Measurements from ENCODE around the gene TMEM258. TPM values are rescaled to one million over a fixed set of nuclear protein-coding genes. Genes with fewer than 3 reads are reported as not detected.

TMEM258 gene
- total and polyA plus RNA-seq, 10 of the 15 experiments (the other 5 are each of a cell fraction or from before 2014, with no cell fraction given) = 160 to 840 (median 326) TPM

DNA sequence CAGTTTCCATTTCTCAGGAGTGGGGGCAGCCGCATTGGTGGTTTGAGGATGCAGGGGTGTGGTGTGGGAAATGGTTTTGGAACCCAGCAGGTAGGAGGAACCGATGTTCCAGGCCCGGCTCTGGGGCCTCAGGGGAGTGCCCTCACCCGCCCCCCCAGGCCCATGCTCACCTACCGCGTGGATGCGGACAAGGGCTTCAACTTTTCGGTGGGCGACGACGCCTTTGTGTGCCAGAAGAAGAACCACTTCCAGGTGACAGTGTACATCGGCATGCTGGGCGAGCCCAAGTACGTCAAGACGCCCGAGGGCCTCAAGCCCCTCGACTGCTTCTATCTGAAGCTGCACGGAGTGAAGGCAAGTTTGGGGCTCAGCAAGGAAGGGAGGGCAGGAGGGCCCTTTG lies 18.6 kb downstream of the TMEM258 start (continued):
- TF ChIP-seq JUND (IDR thresholded peaks at IDR 0.05; ENCODE audit: low read depth, low read length) = no peak
- no peak for TF ChIP-seq IRF4 (IDR thresholded peaks at IDR 0.05; ENCODE audit: low read depth, low read length)
- no peak for TF ChIP-seq SMAD5 (IDR thresholded peaks at IDR 0.05; ENCODE audit: low read depth)
- no peak for TF ChIP-seq SREBF1 (IDR thresholded peaks at IDR 0.05; ENCODE audit: low read length)
- no peak for TF ChIP-seq CBX5 (IDR thresholded peaks at IDR 0.05; ENCODE audit: low read depth)
- TF ChIP-seq HDAC2 (IDR thresholded peaks at IDR 0.05) = no peak
- TF ChIP-seq, protein P1, sequence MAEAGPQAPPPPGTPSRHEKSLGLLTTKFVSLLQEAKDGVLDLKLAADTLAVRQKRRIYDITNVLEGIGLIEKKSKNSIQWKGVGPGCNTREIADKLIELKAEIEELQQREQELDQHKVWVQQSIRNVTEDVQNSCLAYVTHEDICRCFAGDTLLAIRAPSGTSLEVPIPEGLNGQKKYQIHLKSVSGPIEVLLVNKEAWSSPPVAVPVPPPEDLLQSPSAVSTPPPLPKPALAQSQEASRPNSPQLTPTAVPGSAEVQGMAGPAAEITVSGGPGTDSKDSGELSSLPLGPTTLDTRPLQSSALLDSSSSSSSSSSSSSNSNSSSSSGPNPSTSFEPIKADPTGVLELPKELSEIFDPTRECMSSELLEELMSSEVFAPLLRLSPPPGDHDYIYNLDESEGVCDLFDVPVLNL (IDR thresholded peaks at IDR 0.05; ENCODE audit: low read depth, low read length) = no peak

DNA sequence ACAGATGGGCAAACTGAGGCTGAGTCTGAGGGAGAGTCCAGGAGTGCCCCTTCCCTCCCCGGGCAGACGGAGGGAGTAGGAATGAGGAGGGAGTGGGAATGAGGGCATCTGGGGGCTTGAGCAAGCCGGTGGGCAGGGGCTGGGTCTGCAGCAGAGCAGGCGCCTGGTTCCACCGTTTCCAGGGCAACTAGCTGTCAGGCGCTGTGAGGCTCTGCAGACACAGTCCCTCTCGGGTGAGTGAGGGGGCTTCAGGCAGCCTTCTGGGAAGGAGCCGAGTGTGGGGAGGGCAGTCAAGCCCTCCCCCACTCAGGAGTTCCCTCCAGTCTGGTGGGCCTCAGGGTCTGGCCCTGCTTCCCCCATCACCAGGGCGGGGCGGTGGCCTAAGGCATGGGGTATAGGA lies 19.0 kb downstream of the TMEM258 start:
- Histone ChIP-seq H3K36me3 (ENCODE audit: control insufficient read depth in 2 of 2, insufficient read depth in 2 of 2, low read length in 1 of 2) (no peaks in the 10 kb centered on the region), H3K4me3 (no peak overlapping the region), H3K4me1 (ENCODE audit: control insufficient read depth, insufficient read depth, low read length) (no peaks in the 10 kb centered on the region; the same call in 1 of the 2 replicates), H3K9me3 (replicated peaks; ENCODE audit: control insufficient read depth, insufficient read depth, low read length) (no peaks in the 10 kb centered on the region), H4K20me1 (ENCODE audit: control insufficient read depth, insufficient read depth) (no peaks in the 10 kb centered on the region), H3K4me2 (ENCODE audit: control insufficient read depth, insufficient read depth) (no peak overlapping the region), H2AFZ (ENCODE audit: control insufficient read depth, low read depth, low read length) (no peak overlapping the region), H3K9ac (ENCODE audit: control insufficient read depth, insufficient read depth, low read length) (no peak overlapping the region), H3K27ac (ENCODE audit: control insufficient read depth, insufficient read depth) (no peak overlapping the region), H3K27me3 (replicated peaks in 1 of 2; ENCODE audit: control insufficient read depth in 2 of 2, insufficient read depth in 2 of 2, low read length in 1 of 2) (no peaks in the 10 kb centered on the region), H3K79me2 (ENCODE audit: control insufficient read depth, insufficient read depth, low read length) (no peaks in the 10 kb centered on the region)
- no peak for ATAC-seq
- POLR2A ChIA-PET = no interaction called here
- intact Hi-C loops (cut with micrococcal nuclease; ENCODE audit: unreplicated experiment) = no loop called here
- DNase-seq (ENCODE audit: low read depth, low spot score) = no peak
- CTCF ChIA-PET = no interaction called here
- 61% methylated on average over 9 of the region's 10 CpGs for WGBS (ENCODE audit: insufficient coverage, insufficient replicate concordance, low lambda C conversion rate, missing lambda C conversion rate)
- FAIRE-seq = no peak
- BruUV-seq (replicated peaks) = TSS peak; percentile 44
- in situ Hi-C loops (cut with MboI) = no loop called here
- SMC1A ChIA-PET (ENCODE audit: uncharacterized antibody, unreplicated experiment) = no interaction called here
- no peak for TF ChIP-seq SREBF1 (IDR thresholded peaks at IDR 0.05; ENCODE audit: low read length)
- TF ChIP-seq, protein P2, sequence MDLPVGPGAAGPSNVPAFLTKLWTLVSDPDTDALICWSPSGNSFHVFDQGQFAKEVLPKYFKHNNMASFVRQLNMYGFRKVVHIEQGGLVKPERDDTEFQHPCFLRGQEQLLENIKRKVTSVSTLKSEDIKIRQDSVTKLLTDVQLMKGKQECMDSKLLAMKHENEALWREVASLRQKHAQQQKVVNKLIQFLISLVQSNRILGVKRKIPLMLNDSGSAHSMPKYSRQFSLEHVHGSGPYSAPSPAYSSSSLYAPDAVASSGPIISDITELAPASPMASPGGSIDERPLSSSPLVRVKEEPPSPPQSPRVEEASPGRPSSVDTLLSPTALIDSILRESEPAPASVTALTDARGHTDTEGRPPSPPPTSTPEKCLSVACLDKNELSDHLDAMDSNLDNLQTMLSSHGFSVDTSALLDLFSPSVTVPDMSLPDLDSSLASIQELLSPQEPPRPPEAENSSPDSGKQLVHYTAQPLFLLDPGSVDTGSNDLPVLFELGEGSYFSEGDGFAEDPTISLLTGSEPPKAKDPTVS (IDR thresholded peaks at IDR 0.05; ENCODE audit: low read depth, low read length) = no peak
- TF ChIP-seq YY1 (IDR thresholded peaks at IDR 0.05; ENCODE audit: low read depth, low read length) = no peak
- no peak for TF ChIP-seq CREB1 (IDR thresholded peaks at IDR 0.05; ENCODE audit: low read depth)
- no peak for TF ChIP-seq SP1 (IDR thresholded peaks at IDR 0.05; ENCODE audit: low read depth, low read length)
- no peak for TF ChIP-seq TCF12 (IDR thresholded peaks at IDR 0.05; ENCODE audit: low read depth, low read length)
- TF ChIP-seq, protein P3, sequence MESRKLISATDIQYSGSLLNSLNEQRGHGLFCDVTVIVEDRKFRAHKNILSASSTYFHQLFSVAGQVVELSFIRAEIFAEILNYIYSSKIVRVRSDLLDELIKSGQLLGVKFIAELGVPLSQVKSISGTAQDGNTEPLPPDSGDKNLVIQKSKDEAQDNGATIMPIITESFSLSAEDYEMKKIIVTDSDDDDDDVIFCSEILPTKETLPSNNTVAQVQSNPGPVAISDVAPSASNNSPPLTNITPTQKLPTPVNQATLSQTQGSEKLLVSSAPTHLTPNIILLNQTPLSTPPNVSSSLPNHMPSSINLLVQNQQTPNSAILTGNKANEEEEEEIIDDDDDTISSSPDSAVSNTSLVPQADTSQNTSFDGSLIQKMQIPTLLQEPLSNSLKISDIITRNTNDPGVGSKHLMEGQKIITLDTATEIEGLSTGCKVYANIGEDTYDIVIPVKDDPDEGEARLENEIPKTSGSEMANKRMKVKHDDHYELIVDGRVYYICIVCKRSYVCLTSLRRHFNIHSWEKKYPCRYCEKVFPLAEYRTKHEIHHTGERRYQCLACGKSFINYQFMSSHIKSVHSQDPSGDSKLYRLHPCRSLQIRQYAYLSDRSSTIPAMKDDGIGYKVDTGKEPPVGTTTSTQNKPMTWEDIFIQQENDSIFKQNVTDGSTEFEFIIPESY (IDR thresholded peaks at IDR 0.05) = no peak
- no peak for TF ChIP-seq GATAD2B (conservative IDR thresholded peaks at IDR 0.05; ENCODE audit: low read depth)
- RAD21 ChIA-PET (ENCODE audit: unreplicated experiment) = no interaction called here

All from GM12878 (cell line).